Measurements from ENCODE around the gene DENND2A. TPM values are rescaled to one million over a fixed set of nuclear protein-coding genes. Genes with fewer than 3 reads are reported as not detected.

The DENND2A gene
- total RNA-seq, 1 experiment from 2014 or later: 7.3 TPM

- Mint-ChIP-seq H3K4me3 (no peak overlapping the region), H3K4me1 (peaks cover 13 to 14% of the 10 kb centered on the region in 2 experiments), H3K27me3 (ENCODE audit: low read depth) (no peaks in the 10 kb centered on the region), H3K27ac (0 out of 7 replicates have a peak overlapping the region, but pooled peaks of 1 of the 3 experiments have one; percentile 27), H3K9me3 (no peaks in the 10 kb centered on the region), H3K36me3 (ENCODE audit: insufficient read depth in 1 of 3, low read depth in 3 of 3) (peaks cover 0 to 4% (median 0%) of the 10 kb centered on the region in 3 experiments; a peak in 3 of 7 replicates)
- Histone ChIP-seq H2BK5ac (ENCODE audit: insufficient read length, low read length) (no peak overlapping the region), H2BK120ac (ENCODE audit: low read depth, low read length, poor library complexity, severe bottlenecking) (no peak overlapping the region), H3K79me1 (ENCODE audit: insufficient read depth, low read depth, low read length, poor library complexity, severe bottlenecking) (no peaks in the 10 kb centered on the region), H3K23ac (ENCODE audit: insufficient read length, low read depth, low read length) (no peak overlapping the region), H4K5ac (ENCODE audit: insufficient read length, low read depth, low read length) (no peak overlapping the region), H3K79me2 (ENCODE audit: insufficient read depth, low read length) (no peaks in the 10 kb centered on the region), H3K27ac (ENCODE audit: insufficient read length, low read depth, low read length) (no peak overlapping the region), H3K27me3 (ENCODE audit: insufficient read depth, low read length) (no peaks in the 10 kb centered on the region), H2AFZ (ENCODE audit: low read length) (no peak overlapping the region), H4K20me1 (ENCODE audit: control insufficient read depth, insufficient read depth, insufficient read length) (no peaks in the 10 kb centered on the region), H3K4me2 (ENCODE audit: insufficient read depth, insufficient read length, low read length) (no peak overlapping the region), H2AK5ac (ENCODE audit: insufficient read length, low read length) (no peak overlapping the region), H3K4ac (ENCODE audit: low read depth, low read length) (no peak overlapping the region), H3K4me1 (ENCODE audit: insufficient read depth, low read length) (peaks cover 2% of the 10 kb centered on the region; the same call in 1 of the 2 replicates), H4K8ac (replicated peaks; ENCODE audit: insufficient read length, low read depth, low read length) (no peak overlapping the region), H3K23me2 (ENCODE audit: insufficient read length, low read depth, low read length, poor library complexity, severe bottlenecking) (no peaks in the 10 kb centered on the region), H3K9me3 (ENCODE audit: control insufficient read depth, low read depth, low read length) (no peaks in the 10 kb centered on the region), H3K14ac (ENCODE audit: insufficient read depth, low read length) (no peak overlapping the region), H4K91ac (ENCODE audit: insufficient read length, low read depth, low read length) (no peak overlapping the region), H3K56ac (ENCODE audit: insufficient read length, low read depth, low read length) (no peak overlapping the region), H2BK20ac (ENCODE audit: low read depth, low read length, poor library complexity, severe bottlenecking) (no peak overlapping the region), H3K9ac (ENCODE audit: extremely low read depth, insufficient read length, low read length) (no peak overlapping the region), H3T11ph (ENCODE audit: low read length) (no peak overlapping the region), H2BK12ac (ENCODE audit: insufficient read length, low read depth, low read length) (no peak overlapping the region), H3K18ac (ENCODE audit: insufficient read length, low read depth, low read length) (no peak overlapping the region), H2BK15ac (ENCODE audit: low read depth, low read length) (no peak overlapping the region)
- DNase-seq: peak; percentile 32
- no peak for TF ChIP-seq CTCF (conservative IDR thresholded peaks at IDR 0.05)
- no CpG with 5 or more reads among the region's 7 CpGs for WGBS (ENCODE audit: extremely low coverage, insufficient read length, low lambda C conversion rate)
Measured at GRCh38 chr7:140519007-140519399, 121.6 kb downstream of the DENND2A start.
